Astrocyte of the cerebellum (primary cell): ENCODE measurements around the gene NBEAL2.
"Not testable (repeated sequence)": the region's sequence is repeated elsewhere in the genome, so short reads cannot be mapped to it uniquely, and the experiment has no call there.

Experiments used
- DNase-seq: peaks from one replicate; pipeline ENCODE4 v3.0.0-alpha.2; 2011; ENCODE audit warnings: low read depth
- H3K4me3 ChIP-seq: 2 replicates; pipeline ENCODE4 v1.5.1; 2011; ENCODE audit warnings: mild to moderate bottlenecking, low read depth, low read length, moderate library complexity
- CTCF ChIP-seq: IDR thresholded peaks from 2 replicates; pipeline ENCODE4 v1.5.1; 2012; ENCODE audit warnings: low read length, low read depth, moderate library complexity, mild to moderate bottlenecking; ENCODE audit errors: missing control alignments
- in situ Hi-C: cut with HindIII; loops from 2 replicates; pipeline ENCODE4 v1.10.0; 2017; ENCODE audit warnings: low sequenced_read_pairs

Gene NBEAL2

GRCh38 chr3:46962990-46963389, 16.5 kb upstream of the NBEAL2 start:
- no peak overlapping the region for H3K4me3 ChIP-seq

GRCh38 chr3:46964038-46964590, 15.4 kb upstream of the NBEAL2 start:
- DNase-seq, in situ Hi-C loops, H3K4me3 ChIP-seq: not testable (repeated sequence)

More at GRCh38 chr3:46962990-46963389, 16.5 kb upstream of the NBEAL2 start:
- DNase-seq, result no peak
- TF ChIP-seq CTCF, result no peak
- in situ Hi-C loops, result no loop called here

GRCh38 chr3:46965151-46965550, 14.3 kb upstream of the NBEAL2 start:
- no peak for TF ChIP-seq CTCF
- DNase-seq, result no peak
- in situ Hi-C loops, result no loop called here
- H3K4me3 ChIP-seq, result no peak overlapping the region

- in situ Hi-C loops, result no loop called here
- H3K4me3 ChIP-seq, result no peak overlapping the region
- DNase-seq, result no peak
- no peak for TF ChIP-seq CTCF
These were observed 12.7 kb upstream of the NBEAL2 start for GRCh38 chr3:46966811-46967210.

GRCh38 chr3:46968783-46969428, 10.6 kb upstream of the NBEAL2 start:
- no peak for TF ChIP-seq CTCF
- in situ Hi-C loops, result no loop called here
- no peak for DNase-seq
- H3K4me3 ChIP-seq, result no peak overlapping the region

GRCh38 chr3:46970391-46971091, 8.9 kb upstream of the NBEAL2 start:
- TF ChIP-seq CTCF, result no peak
- no peak overlapping the region for H3K4me3 ChIP-seq
- DNase-seq, result no peak
- in situ Hi-C loops, result no loop called here

- no peak overlapping the region for H3K4me3 ChIP-seq
- no peak for TF ChIP-seq CTCF
- DNase-seq, result no peak
- in situ Hi-C loops, result no loop called here
These were observed 8.3 kb upstream of the NBEAL2 start for GRCh38 chr3:46971151-46971550.
